ENCODE data around the gene OGFOD2.

Gene OGFOD2

GRCh38 chr12:122984612-122985337 is 9.7 kb downstream of the OGFOD2 start:
- H3K9me3 ChIP-seq (ENCODE audit: control insufficient read depth, insufficient read depth, low read length) = no peaks in the 10 kb centered on the region
- no peaks in the 10 kb centered on the region for H3K4me1 ChIP-seq (ENCODE audit: insufficient read depth, low read length)
- no peak overlapping the region for H3K9ac ChIP-seq (ENCODE audit: low read depth, low read length)
- no peaks in the 10 kb centered on the region; the same call in none of the 2 replicates for H3K36me3 ChIP-seq (ENCODE audit: insufficient read depth, low read length)

- Histone ChIP-seq H3K9me3 (ENCODE audit: control insufficient read depth, insufficient read depth, low read length) (no peaks in the 10 kb centered on the region), H3K9ac (ENCODE audit: low read depth, low read length) (no peak overlapping the region), H3K4me1 (ENCODE audit: insufficient read depth, low read length) (no peaks in the 10 kb centered on the region), H3K36me3 (ENCODE audit: insufficient read depth, low read length) (no peaks in the 10 kb centered on the region; the same call in none of the 2 replicates)
Observed at GRCh38 chr12:122985338-122986257, 10.6 kb downstream of the OGFOD2 start.

GRCh38 chr12:122986258-122986871 is 11.3 kb downstream of the OGFOD2 start:
- Histone ChIP-seq H3K9ac (ENCODE audit: low read depth, low read length) (no peak overlapping the region), H3K36me3 (ENCODE audit: insufficient read depth, low read length) (no peaks in the 10 kb centered on the region; the same call in none of the 2 replicates), H3K4me1 (ENCODE audit: insufficient read depth, low read length) (no peaks in the 10 kb centered on the region), H3K9me3 (ENCODE audit: control insufficient read depth, insufficient read depth, low read length) (no peaks in the 10 kb centered on the region)

- H3K9ac ChIP-seq (ENCODE audit: low read depth, low read length) = no peak overlapping the region
- no peaks in the 10 kb centered on the region; the same call in none of the 2 replicates for H3K36me3 ChIP-seq (ENCODE audit: insufficient read depth, low read length)
Observed at GRCh38 chr12:122987086-122987951, 12.3 kb downstream of the OGFOD2 start.

GRCh38 chr12:122988036-122988435 is 13.0 kb downstream of the OGFOD2 start:
- Histone ChIP-seq H3K36me3 (ENCODE audit: insufficient read depth, low read length) (no peaks in the 10 kb centered on the region; the same call in none of the 2 replicates), H3K9ac (ENCODE audit: low read depth, low read length) (no peak overlapping the region), H3K9me3 (ENCODE audit: control insufficient read depth, insufficient read depth, low read length) (no peaks in the 10 kb centered on the region), H3K4me1 (ENCODE audit: insufficient read depth, low read length) (no peaks in the 10 kb centered on the region)

More at GRCh38 chr12:122987086-122987951, 12.3 kb downstream of the OGFOD2 start:
- H3K9me3 ChIP-seq (ENCODE audit: control insufficient read depth, insufficient read depth, low read length) = no peaks in the 10 kb centered on the region
- H3K4me1 ChIP-seq (ENCODE audit: insufficient read depth, low read length) = no peaks in the 10 kb centered on the region

- Histone ChIP-seq H3K4me1 (ENCODE audit: insufficient read depth, low read length) (no peaks in the 10 kb centered on the region), H3K9me3 (ENCODE audit: control insufficient read depth, insufficient read depth, low read length) (no peaks in the 10 kb centered on the region), H3K9ac (ENCODE audit: low read depth, low read length) (no peak overlapping the region), H3K36me3 (ENCODE audit: insufficient read depth, low read length) (no peaks in the 10 kb centered on the region; the same call in 1 of the 2 replicates)
Observed at GRCh38 chr12:122988612-122989212, 13.7 kb downstream of the OGFOD2 start.

- H3K9me3 ChIP-seq (ENCODE audit: control insufficient read depth, insufficient read depth, low read length) = no peaks in the 10 kb centered on the region
- H3K36me3 ChIP-seq (ENCODE audit: insufficient read depth, low read length) = no peaks in the 10 kb centered on the region; the same call in 1 of the 2 replicates
- no peaks in the 10 kb centered on the region for H3K4me1 ChIP-seq (ENCODE audit: insufficient read depth, low read length)
- no peak overlapping the region for H3K9ac ChIP-seq (ENCODE audit: low read depth, low read length)
Observed at GRCh38 chr12:122989225-122989839, 14.3 kb downstream of the OGFOD2 start.

- Histone ChIP-seq H3K4me1 (ENCODE audit: insufficient read depth, low read length) (no peaks in the 10 kb centered on the region), H3K36me3 (ENCODE audit: insufficient read depth, low read length) (no peaks in the 10 kb centered on the region; the same call in 1 of the 2 replicates), H3K9me3 (ENCODE audit: control insufficient read depth, insufficient read depth, low read length) (no peaks in the 10 kb centered on the region), H3K9ac (ENCODE audit: low read depth, low read length) (no peak overlapping the region)
Observed at GRCh38 chr12:122989874-122990419, 14.9 kb downstream of the OGFOD2 start.

GRCh38 chr12:122990561-122990960 is 15.5 kb downstream of the OGFOD2 start:
- Histone ChIP-seq H3K36me3 (ENCODE audit: insufficient read depth, low read length) (no peaks in the 10 kb centered on the region; the same call in 1 of the 2 replicates), H3K9me3 (ENCODE audit: control insufficient read depth, insufficient read depth, low read length) (no peaks in the 10 kb centered on the region), H3K4me1 (ENCODE audit: insufficient read depth, low read length) (no peaks in the 10 kb centered on the region), H3K9ac (ENCODE audit: low read depth, low read length) (no peak overlapping the region)

GRCh38 chr12:122990961-122991622 is 16.0 kb downstream of the OGFOD2 start:
- Histone ChIP-seq H3K4me1 (ENCODE audit: insufficient read depth, low read length) (no peaks in the 10 kb centered on the region), H3K9me3 (ENCODE audit: control insufficient read depth, insufficient read depth, low read length) (no peaks in the 10 kb centered on the region), H3K36me3 (ENCODE audit: insufficient read depth, low read length) (no peaks in the 10 kb centered on the region; the same call in 1 of the 2 replicates), H3K9ac (ENCODE audit: low read depth, low read length) (no peak overlapping the region)

GRCh38 chr12:122991623-122992275 is 16.7 kb downstream of the OGFOD2 start:
- H3K4me1 ChIP-seq (ENCODE audit: insufficient read depth, low read length) = no peaks in the 10 kb centered on the region
- H3K9ac ChIP-seq (ENCODE audit: low read depth, low read length) = no peak overlapping the region
- no peaks in the 10 kb centered on the region for H3K9me3 ChIP-seq (ENCODE audit: control insufficient read depth, insufficient read depth, low read length)
- H3K36me3 ChIP-seq (ENCODE audit: insufficient read depth, low read length) = no peaks in the 10 kb centered on the region; the same call in 1 of the 2 replicates

GRCh38 chr12:122992386-122992785 is 17.3 kb downstream of the OGFOD2 start:
- no peak overlapping the region for H3K9ac ChIP-seq (ENCODE audit: low read depth, low read length)
- no peaks in the 10 kb centered on the region for H3K9me3 ChIP-seq (ENCODE audit: control insufficient read depth, insufficient read depth, low read length)
- H3K36me3 ChIP-seq (ENCODE audit: insufficient read depth, low read length) = no peaks in the 10 kb centered on the region
- H3K4me1 ChIP-seq (ENCODE audit: insufficient read depth, low read length) = no peaks in the 10 kb centered on the region

All from ES-I3 (cell line).